ENCODE results near the gene WNT7B. TPM values are rescaled to one million over a fixed set of nuclear protein-coding genes. Genes with fewer than 3 reads are reported as not detected.

Gene WNT7B
- total and polyA plus RNA-seq, 2 experiments from 2014 or later, result 0.10 TPM; not detected in 1

- TF ChIP-seq REST (IDR thresholded peaks at IDR 0.05; ENCODE audit: unreplicated experiment) (no peak), EZH2phosphoT487 (IDR thresholded peaks at IDR 0.05; ENCODE audit: unreplicated experiment) (no peak), EZH2 (IDR thresholded peaks at IDR 0.05; ENCODE audit: low read depth, unreplicated experiment) (no peak)
These were observed 91.7 kb downstream of the WNT7B start (continued) for GRCh38 chr22:45885171-45885840.

- Histone ChIP-seq H4K20me1 (replicated peaks; ENCODE audit: insufficient read depth) (no peaks in the 10 kb centered on the region), H3K79me2 (replicated peaks; ENCODE audit: insufficient read depth) (no peaks in the 10 kb centered on the region), H3K4me1 (ENCODE audit: insufficient read depth) (no peaks in the 10 kb centered on the region; the same call in 1 of the 2 replicates), H3K4me2 (no peak overlapping the region), H3K4me3 (no peak overlapping the region), H3K9me2 (ENCODE audit: insufficient read depth) (no peaks in the 10 kb centered on the region), H3K27ac (ENCODE audit: low read depth) (no peak overlapping the region), H3K36me3 (ENCODE audit: insufficient read depth) (no peaks in the 10 kb centered on the region), H3K27me3 (ENCODE audit: insufficient read depth) (no peaks in the 10 kb centered on the region), H2AFZ (no peak overlapping the region), H3F3A (replicated peaks; ENCODE audit: low read depth) (no peaks in the 10 kb centered on the region)
- Mint-ChIP-seq H3K4me3 (no peak overlapping the region), H3K27ac (no peak overlapping the region), H3K9me3 (no peaks in the 10 kb centered on the region; the same call in 2 of the 3 replicates), H3K27me3 (ENCODE audit: insufficient read depth, low read depth, poor library complexity) (peaks cover 39% of the 10 kb centered on the region), H3K36me3 (ENCODE audit: low read depth) (no peaks in the 10 kb centered on the region), H3K4me1 (peaks cover 7% of the 10 kb centered on the region)
- DNase-seq (ENCODE audit: low spot score), result no peak
- no peak for ATAC-seq
- TF ChIP-seq POLR2AphosphoS5 (IDR thresholded peaks at IDR 0.05; ENCODE audit: low read depth) (no peak), ZNF114 (CRISPR knock-in tag; IDR thresholded peaks at IDR 0.05) (no peak), EZH2 (IDR thresholded peaks at IDR 0.05; ENCODE audit: low read depth, unreplicated experiment) (no peak), ZNF331 (CRISPR knock-in tag; IDR thresholded peaks at IDR 0.05; ENCODE audit: low read depth) (no peak), REST (IDR thresholded peaks at IDR 0.05; ENCODE audit: unreplicated experiment) (no peak), CREB1 (CRISPR knock-in tag; IDR thresholded peaks at IDR 0.05; ENCODE audit: low read depth) (no peak), STAT1 (IDR thresholded peaks at IDR 0.05; ENCODE audit: unreplicated experiment) (no peak)
- TF ChIP-seq, protein P1, sequence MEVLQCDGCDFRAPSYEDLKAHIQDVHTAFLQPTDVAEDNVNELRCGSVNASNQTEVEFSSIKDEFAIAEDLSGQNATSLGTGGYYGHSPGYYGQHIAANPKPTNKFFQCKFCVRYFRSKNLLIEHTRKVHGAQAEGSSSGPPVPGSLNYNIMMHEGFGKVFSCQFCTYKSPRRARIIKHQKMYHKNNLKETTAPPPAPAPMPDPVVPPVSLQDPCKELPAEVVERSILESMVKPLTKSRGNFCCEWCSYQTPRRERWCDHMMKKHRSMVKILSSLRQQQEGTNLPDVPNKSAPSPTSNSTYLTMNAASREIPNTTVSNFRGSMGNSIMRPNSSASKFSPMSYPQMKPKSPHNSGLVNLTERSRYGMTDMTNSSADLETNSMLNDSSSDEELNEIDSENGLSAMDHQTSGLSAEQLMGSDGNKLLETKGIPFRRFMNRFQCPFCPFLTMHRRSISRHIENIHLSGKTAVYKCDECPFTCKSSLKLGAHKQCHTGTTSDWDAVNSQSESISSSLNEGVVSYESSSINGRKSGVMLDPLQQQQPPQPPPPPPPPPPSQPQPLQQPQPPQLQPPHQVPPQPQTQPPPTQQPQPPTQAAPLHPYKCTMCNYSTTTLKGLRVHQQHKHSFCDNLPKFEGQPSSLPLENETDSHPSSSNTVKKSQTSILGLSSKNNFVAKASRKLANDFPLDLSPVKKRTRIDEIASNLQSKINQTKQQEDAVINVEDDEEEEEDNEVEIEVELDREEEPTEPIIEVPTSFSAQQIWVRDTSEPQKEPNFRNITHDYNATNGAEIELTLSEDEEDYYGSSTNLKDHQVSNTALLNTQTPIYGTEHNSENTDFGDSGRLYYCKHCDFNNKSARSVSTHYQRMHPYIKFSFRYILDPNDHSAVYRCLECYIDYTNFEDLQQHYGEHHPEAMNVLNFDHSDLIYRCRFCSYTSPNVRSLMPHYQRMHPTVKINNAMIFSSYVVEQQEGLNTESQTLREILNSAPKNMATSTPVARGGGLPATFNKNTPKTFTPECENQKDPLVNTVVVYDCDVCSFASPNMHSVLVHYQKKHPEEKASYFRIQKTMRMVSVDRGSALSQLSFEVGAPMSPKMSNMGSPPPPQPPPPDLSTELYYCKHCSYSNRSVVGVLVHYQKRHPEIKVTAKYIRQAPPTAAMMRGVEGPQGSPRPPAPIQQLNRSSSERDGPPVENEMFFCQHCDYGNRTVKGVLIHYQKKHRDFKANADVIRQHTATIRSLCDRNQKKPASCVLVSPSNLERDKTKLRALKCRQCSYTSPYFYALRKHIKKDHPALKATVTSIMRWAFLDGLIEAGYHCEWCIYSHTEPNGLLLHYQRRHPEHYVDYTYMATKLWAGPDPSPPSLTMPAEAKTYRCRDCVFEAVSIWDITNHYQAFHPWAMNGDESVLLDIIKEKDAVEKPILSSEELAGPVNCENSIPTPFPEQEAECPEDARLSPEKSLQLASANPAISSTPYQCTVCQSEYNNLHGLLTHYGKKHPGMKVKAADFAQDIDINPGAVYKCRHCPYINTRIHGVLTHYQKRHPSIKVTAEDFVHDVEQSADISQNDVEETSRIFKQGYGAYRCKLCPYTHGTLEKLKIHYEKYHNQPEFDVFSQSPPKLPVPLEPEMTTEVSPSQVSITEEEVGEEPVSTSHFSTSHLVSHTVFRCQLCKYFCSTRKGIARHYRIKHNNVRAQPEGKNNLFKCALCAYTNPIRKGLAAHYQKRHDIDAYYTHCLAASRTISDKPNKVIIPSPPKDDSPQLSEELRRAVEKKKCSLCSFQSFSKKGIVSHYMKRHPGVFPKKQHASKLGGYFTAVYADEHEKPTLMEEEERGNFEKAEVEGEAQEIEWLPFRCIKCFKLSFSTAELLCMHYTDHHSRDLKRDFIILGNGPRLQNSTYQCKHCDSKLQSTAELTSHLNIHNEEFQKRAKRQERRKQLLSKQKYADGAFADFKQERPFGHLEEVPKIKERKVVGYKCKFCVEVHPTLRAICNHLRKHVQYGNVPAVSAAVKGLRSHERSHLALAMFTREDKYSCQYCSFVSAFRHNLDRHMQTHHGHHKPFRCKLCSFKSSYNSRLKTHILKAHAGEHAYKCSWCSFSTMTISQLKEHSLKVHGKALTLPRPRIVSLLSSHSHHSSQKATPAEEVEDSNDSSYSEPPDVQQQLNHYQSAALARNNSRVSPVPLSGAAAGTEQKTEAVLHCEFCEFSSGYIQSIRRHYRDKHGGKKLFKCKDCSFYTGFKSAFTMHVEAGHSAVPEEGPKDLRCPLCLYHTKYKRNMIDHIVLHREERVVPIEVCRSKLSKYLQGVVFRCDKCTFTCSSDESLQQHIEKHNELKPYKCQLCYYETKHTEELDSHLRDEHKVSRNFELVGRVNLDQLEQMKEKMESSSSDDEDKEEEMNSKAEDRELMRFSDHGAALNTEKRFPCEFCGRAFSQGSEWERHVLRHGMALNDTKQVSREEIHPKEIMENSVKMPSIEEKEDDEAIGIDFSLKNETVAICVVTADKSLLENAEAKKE (CRISPR knock-in tag; IDR thresholded peaks at IDR 0.05), result no peak
These were observed 92.5 kb downstream of the WNT7B start for GRCh38 chr22:45884201-45885062.

All from GM23338 (cell line).